Neural crest cell (in vitro differentiated cells): ENCODE data around the gene RIT1. TPM values are rescaled to one million over a fixed set of nuclear protein-coding genes. Genes with fewer than 3 reads are reported as not detected.

Source experiments
- DNase-seq: peaks from one replicate; pipeline ENCODE4 v3.0.0; 2021; ENCODE audit warnings: low read depth, mixed read lengths, low spot score
- H3K27ac Mint-ChIP-seq: one replicate; pipeline ENCODE4 v1.8.0; 2021; ENCODE audit warnings: mild to moderate bottlenecking, mixed read lengths; ENCODE audit not compliant: unreplicated experiment
- H3K27me3 Mint-ChIP-seq: 2 replicates; pipeline ENCODE4 v1.8.0; 2021; ENCODE audit warnings: low read depth, mild to moderate bottlenecking, mixed read lengths
- H3K36me3 Mint-ChIP-seq: 2 replicates; pipeline ENCODE4 v1.8.0; 2021; ENCODE audit warnings: low read depth, mild to moderate bottlenecking, mixed read lengths
- H3K4me1 Mint-ChIP-seq: 2 replicates; pipeline ENCODE4 v1.8.0; 2021; ENCODE audit warnings: mixed read lengths
- H3K4me3 Mint-ChIP-seq: one replicate; pipeline ENCODE4 v1.8.0; 2021; ENCODE audit warnings: mild to moderate bottlenecking, mixed read lengths
- H3K9me3 Mint-ChIP-seq: 2 replicates; pipeline ENCODE4 v1.8.0; 2021; ENCODE audit warnings: mixed read lengths
- CTCF ChIP-seq: fragments of 200-600 bp; sonication (generic); conservative IDR thresholded peaks from 2 replicates; pipeline ENCODE4 v1.5.0; 2021; ENCODE audit warnings: antibody characterized with exemption, mild to moderate bottlenecking
- total RNA-seq: library from RNA; stranded (reverse); gene quantifications from 2 replicates; pipeline ENCODE4 v1.2.1, GENCODE V29; 2021

The RIT1 gene
- total RNA-seq, 1 donor from 2014 or later: 34.5 TPM

- Mint-ChIP-seq H3K4me3 (peak overlapping the region; percentile 88), H3K27ac (no peak overlapping the region), H3K36me3 (peaks cover 3% of the 10 kb centered on the region), H3K9me3 (no peaks in the 10 kb centered on the region), H3K4me1 (peaks cover 35% of the 10 kb centered on the region), H3K27me3 (peaks cover 4% of the 10 kb centered on the region)
- DNase-seq: no peak
- TF ChIP-seq CTCF: no peak
Measured at GRCh38 chr1:155858800-155859233, 52.3 kb downstream of the RIT1 start.

- Mint-ChIP-seq H3K27ac (peak within 1 kb of the TSS; percentile 97), H3K9me3 (no peaks in the 10 kb centered on the region), H3K36me3 (peaks cover 8% of the 10 kb centered on the region), H3K4me1 (peaks cover 37% of the 10 kb centered on the region), H3K4me3 (peak within 1 kb of the TSS; percentile 100), H3K27me3 (no peaks in the 10 kb centered on the region)
- peak; percentile 68 for DNase-seq
- TF ChIP-seq CTCF: no peak
Measured at GRCh38 chr1:155856975-155857930, 53.9 kb downstream of the RIT1 start, which contains the start of gene GON4L. GON4L (minus strand) TSS chr1:155857214; CDS start chr1:155853780, 3,434 bp downstream.

- Mint-ChIP-seq H3K9me3 (no peaks in the 10 kb centered on the region), H3K27me3 (no peaks in the 10 kb centered on the region), H3K4me3 (peak overlapping the region; percentile 100), H3K27ac (peak overlapping the region; percentile 97), H3K36me3 (peaks cover 11% of the 10 kb centered on the region), H3K4me1 (peaks cover 40% of the 10 kb centered on the region)
- DNase-seq: no peak
- TF ChIP-seq CTCF: no peak
Measured at GRCh38 chr1:155856257-155856974, 54.7 kb downstream of the RIT1 start.

- DNase-seq: no peak
- no peak for TF ChIP-seq CTCF
- Mint-ChIP-seq H3K9me3 (no peaks in the 10 kb centered on the region), H3K27me3 (no peaks in the 10 kb centered on the region), H3K4me3 (peak overlapping the region; percentile 15), H3K4me1 (peaks cover 18% of the 10 kb centered on the region), H3K27ac (peak overlapping the region; percentile 22), H3K36me3 (peaks cover 23% of the 10 kb centered on the region)
Measured at GRCh38 chr1:155850345-155850744, 60.8 kb downstream of the RIT1 start.

- Mint-ChIP-seq H3K27me3 (no peaks in the 10 kb centered on the region), H3K4me1 (peaks cover 18% of the 10 kb centered on the region), H3K9me3 (no peaks in the 10 kb centered on the region), H3K4me3 (no peak overlapping the region), H3K27ac (peak overlapping the region; percentile 38), H3K36me3 (peaks cover 23% of the 10 kb centered on the region)
- DNase-seq: no peak
- TF ChIP-seq CTCF: no peak
Measured at GRCh38 chr1:155847823-155848529, 63.2 kb downstream of the RIT1 start.
